ENCODE results near the gene GARS1.

GARS1 gene

DNA sequence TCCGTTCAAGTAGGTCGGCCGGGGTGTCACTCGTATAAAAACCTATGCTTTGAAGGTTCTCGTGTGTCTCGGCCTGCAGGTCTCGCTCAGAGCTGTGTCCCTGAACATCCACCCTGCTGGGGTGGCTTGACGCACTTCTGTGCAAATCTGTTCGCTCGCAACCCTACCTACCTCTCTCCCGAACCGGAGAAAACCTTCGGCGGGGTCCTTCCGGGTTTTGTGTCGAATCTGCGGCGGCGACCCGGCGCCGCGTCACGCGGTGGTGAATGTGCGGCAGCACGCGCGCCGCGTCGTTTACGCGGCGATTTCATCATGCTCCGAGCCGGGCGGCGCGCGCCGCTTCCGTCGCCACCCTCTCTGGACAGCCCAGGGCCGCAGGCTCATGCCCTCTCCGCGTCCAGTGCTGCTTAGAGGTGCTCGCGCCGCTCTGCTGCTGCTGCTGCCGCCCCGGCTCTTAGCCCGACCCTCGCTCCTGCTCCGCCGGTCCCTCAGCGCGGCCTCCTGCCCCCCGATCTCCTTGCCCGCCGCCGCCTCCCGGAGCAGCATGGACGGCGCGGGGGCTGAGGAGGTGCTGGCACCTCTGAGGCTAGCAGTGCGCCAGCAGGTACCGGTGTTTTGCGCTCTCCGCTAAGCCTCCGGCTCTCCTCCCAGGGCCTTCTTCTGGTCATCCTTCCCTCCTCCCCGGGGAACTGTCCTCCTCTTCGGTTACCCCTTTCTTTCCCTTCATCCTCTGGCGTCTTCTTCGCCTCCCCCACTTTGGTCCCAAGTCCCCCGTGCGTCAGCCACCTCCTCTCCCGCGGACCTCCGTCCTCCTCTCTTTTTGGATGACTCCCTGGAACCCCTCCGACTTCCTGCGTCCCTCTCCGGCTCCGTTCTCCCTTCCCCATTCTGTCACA, at the start of gene GARS1 (continued):
- TF ChIP-seq, protein P1, sequence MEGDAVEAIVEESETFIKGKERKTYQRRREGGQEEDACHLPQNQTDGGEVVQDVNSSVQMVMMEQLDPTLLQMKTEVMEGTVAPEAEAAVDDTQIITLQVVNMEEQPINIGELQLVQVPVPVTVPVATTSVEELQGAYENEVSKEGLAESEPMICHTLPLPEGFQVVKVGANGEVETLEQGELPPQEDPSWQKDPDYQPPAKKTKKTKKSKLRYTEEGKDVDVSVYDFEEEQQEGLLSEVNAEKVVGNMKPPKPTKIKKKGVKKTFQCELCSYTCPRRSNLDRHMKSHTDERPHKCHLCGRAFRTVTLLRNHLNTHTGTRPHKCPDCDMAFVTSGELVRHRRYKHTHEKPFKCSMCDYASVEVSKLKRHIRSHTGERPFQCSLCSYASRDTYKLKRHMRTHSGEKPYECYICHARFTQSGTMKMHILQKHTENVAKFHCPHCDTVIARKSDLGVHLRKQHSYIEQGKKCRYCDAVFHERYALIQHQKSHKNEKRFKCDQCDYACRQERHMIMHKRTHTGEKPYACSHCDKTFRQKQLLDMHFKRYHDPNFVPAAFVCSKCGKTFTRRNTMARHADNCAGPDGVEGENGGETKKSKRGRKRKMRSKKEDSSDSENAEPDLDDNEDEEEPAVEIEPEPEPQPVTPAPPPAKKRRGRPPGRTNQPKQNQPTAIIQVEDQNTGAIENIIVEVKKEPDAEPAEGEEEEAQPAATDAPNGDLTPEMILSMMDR (tag by site-specific recombination; IDR thresholded peaks at IDR 0.05): no peak; the same call in 1 of the 2 replicates
- peak; percentile 86 for TF ChIP-seq ZNF600 (tag by site-specific recombination; IDR thresholded peaks at IDR 0.05)
- TF ChIP-seq KLF8 (tag by site-specific recombination; IDR thresholded peaks at IDR 0.05): peak; percentile 74; the same call in 1 of the 2 replicates
- TF ChIP-seq ZNF529 (tag by site-specific recombination; IDR thresholded peaks at IDR 0.05; ENCODE audit: insufficient replicate concordance): no peak
- TF ChIP-seq BCL11B (tag by site-specific recombination; IDR thresholded peaks at IDR 0.05; ENCODE audit: low read depth): no peak

DNA sequence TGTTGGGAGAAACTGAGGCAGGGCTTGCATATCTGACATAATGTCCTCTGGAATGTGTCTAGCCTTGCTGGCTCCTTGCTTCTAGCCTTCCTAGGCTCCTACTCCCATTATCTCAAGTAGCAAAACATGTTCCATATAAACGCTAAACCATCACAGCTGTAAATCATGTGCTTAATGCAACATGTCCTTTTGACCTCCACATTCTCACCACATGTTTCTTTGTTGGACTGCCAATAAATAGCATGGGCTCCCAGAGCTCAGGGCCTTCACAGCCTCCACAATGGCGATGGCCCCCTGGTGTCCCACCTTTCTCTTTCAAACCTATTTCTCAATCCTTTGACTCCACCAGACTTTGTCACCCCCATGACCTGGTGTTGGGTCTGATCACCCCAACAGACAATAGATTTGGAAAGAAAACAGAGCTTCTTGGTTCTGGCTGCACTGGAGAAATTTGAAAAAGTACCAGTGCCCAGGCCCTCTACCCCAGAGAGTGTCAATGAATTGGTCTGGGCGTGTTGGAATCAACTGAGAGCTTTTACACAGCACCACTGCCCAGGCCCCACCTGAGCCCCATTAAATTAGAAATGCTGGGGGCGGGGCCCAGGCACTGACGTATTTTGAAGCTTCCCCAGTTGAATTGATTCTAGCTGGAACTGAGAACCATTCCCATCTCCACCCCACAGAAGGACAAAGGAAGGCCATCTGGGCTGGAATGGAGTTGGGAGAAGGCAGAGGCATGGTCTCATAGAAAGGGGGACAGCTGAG, 48.7 kb upstream of the GARS1 start:
- CTCF ChIA-PET: interaction anchor here (0.9 to 9.3 kb wide), 3 partner anchors 11 to 270 kb away, joined by 3 to 167 read pairs (median 3); no protein-coding TSS in a partner anchor
- TF ChIP-seq REPIN1 (tag by site-specific recombination; IDR thresholded peaks at IDR 0.05; ENCODE audit: low read depth) (no peak), ZNF626 (tag by site-specific recombination; IDR thresholded peaks at IDR 0.05) (no peak), ZNF660 (tag by site-specific recombination; IDR thresholded peaks at IDR 0.05) (no peak), ZNF791 (tag by site-specific recombination; IDR thresholded peaks at IDR 0.05) (no peak), ZNF585B (tag by site-specific recombination; IDR thresholded peaks at IDR 0.05) (no peak), ZNF391 (tag by site-specific recombination; IDR thresholded peaks at IDR 0.05; ENCODE audit: borderline replicate concordance, low read depth) (no peak), ZNF501 (tag by site-specific recombination; IDR thresholded peaks at IDR 0.05) (no peak), MYNN (tag by site-specific recombination; IDR thresholded peaks at IDR 0.05; ENCODE audit: borderline replicate concordance) (no peak), ZNF133 (tag by site-specific recombination; IDR thresholded peaks at IDR 0.05) (no peak), ZNF121 (tag by site-specific recombination; IDR thresholded peaks at IDR 0.05) (no peak)
- TF ChIP-seq, protein P2, sequence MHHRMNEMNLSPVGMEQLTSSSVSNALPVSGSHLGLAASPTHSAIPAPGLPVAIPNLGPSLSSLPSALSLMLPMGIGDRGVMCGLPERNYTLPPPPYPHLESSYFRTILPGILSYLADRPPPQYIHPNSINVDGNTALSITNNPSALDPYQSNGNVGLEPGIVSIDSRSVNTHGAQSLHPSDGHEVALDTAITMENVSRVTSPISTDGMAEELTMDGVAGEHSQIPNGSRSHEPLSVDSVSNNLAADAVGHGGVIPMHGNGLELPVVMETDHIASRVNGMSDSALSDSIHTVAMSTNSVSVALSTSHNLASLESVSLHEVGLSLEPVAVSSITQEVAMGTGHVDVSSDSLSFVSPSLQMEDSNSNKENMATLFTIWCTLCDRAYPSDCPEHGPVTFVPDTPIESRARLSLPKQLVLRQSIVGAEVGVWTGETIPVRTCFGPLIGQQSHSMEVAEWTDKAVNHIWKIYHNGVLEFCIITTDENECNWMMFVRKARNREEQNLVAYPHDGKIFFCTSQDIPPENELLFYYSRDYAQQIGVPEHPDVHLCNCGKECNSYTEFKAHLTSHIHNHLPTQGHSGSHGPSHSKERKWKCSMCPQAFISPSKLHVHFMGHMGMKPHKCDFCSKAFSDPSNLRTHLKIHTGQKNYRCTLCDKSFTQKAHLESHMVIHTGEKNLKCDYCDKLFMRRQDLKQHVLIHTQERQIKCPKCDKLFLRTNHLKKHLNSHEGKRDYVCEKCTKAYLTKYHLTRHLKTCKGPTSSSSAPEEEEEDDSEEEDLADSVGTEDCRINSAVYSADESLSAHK (tag by site-specific recombination; IDR thresholded peaks at IDR 0.05): no peak
- POLR2A ChIA-PET: no interaction called here
- no peaks in the 10 kb centered on the region for H3K9me3 ChIP-seq (ENCODE audit: control insufficient read depth, insufficient read depth, low read depth, low read length)
- no peak overlapping the region for H3K27ac ChIP-seq (ENCODE audit: extremely low read depth, low read depth, low read length)
- no peak overlapping the region for H3K4me3 ChIP-seq (ENCODE audit: low read depth, low read length)
- peaks cover 4% of the 10 kb centered on the region; the same call in 1 of the 2 replicates for H3K4me1 ChIP-seq (ENCODE audit: control insufficient read depth, insufficient read depth, low read length)
- no peaks in the 10 kb centered on the region for H3K36me3 ChIP-seq (ENCODE audit: control insufficient read depth in 2 of 2, insufficient read depth in 1 of 2, low read length in 2 of 2)

DNA sequence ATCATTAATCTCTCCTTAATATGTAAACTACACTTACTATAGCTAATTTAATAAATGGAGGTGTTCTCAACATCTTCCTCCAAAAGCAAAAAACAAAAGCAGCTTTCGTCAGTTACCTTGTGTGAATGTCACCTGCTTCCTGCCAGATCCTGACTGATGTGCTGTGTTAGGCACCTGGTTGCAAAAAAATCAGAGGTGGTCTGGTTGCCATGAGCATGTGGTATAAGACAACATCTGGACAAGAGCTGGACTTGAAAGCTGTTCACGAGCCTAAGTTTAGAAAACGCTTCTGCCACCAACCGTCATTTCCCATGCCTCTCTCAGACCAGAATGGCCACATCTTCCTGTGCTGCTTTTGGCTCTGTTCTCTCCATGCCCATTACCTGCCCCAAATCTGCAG, 48.1 kb upstream of the GARS1 start:
- Histone ChIP-seq H3K27ac (ENCODE audit: extremely low read depth, low read depth, low read length) (no peak overlapping the region), H3K36me3 (ENCODE audit: control insufficient read depth in 2 of 2, insufficient read depth in 1 of 2, low read length in 2 of 2) (no peaks in the 10 kb centered on the region), H3K9me3 (ENCODE audit: control insufficient read depth, insufficient read depth, low read depth, low read length) (no peaks in the 10 kb centered on the region), H3K4me3 (ENCODE audit: low read depth, low read length) (no peak overlapping the region), H3K4me1 (ENCODE audit: control insufficient read depth, insufficient read depth, low read length) (peaks cover 8% of the 10 kb centered on the region; the same call in 1 of the 2 replicates)
- ChIA-PET CTCF (interaction anchor here (0.7 to 9.3 kb wide), 7 partner anchors 10 to 473 kb away, joined by 3 to 167 read pairs (median 3); no protein-coding TSS in a partner anchor), POLR2A (no interaction called here)
- no peak for TF ChIP-seq ZFHX2 (tag by site-specific recombination; conservative IDR thresholded peaks at IDR 0.05)
- no peak for TF ChIP-seq ZNF677 (tag by site-specific recombination; IDR thresholded peaks at IDR 0.05)
- TF ChIP-seq, protein P3, sequence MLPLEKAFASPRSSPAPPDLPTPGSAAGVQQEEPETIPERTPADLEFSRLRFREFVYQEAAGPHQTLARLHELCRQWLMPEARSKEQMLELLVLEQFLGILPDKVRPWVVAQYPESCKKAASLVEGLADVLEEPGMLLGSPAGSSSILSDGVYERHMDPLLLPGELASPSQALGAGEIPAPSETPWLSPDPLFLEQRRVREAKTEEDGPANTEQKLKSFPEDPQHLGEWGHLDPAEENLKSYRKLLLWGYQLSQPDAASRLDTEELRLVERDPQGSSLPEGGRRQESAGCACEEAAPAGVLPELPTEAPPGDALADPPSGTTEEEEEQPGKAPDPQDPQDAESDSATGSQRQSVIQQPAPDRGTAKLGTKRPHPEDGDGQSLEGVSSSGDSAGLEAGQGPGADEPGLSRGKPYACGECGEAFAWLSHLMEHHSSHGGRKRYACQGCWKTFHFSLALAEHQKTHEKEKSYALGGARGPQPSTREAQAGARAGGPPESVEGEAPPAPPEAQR (tag by site-specific recombination; IDR thresholded peaks at IDR 0.05): no peak
- TF ChIP-seq ZNF610 (tag by site-specific recombination; IDR thresholded peaks at IDR 0.05; ENCODE audit: borderline replicate concordance): no peak
- TF ChIP-seq ZNF585B (tag by site-specific recombination; IDR thresholded peaks at IDR 0.05): no peak
- TF ChIP-seq ZNF48 (tag by site-specific recombination; IDR thresholded peaks at IDR 0.05): no peak
- no peak for TF ChIP-seq OSR2 (tag by site-specific recombination; IDR thresholded peaks at IDR 0.05)
- no peak for TF ChIP-seq ZNF394 (tag by site-specific recombination; IDR thresholded peaks at IDR 0.05; ENCODE audit: borderline replicate concordance)
- no peak for TF ChIP-seq ZNF354C (tag by site-specific recombination; IDR thresholded peaks at IDR 0.05; ENCODE audit: borderline replicate concordance, low read depth)
- TF ChIP-seq ZNF157 (tag by site-specific recombination; IDR thresholded peaks at IDR 0.05): no peak
